Activated naive CD4-positive, alpha-beta T cell treated with anti-CD3 and anti-CD28 coated beads, Interleukin-2, amount 10 ng/mL, durations not matched to agents 7 days and 5 days (primary cell): ENCODE measurements around the gene ABCA1.
"Not testable (repeated sequence)": the region's sequence is repeated elsewhere in the genome, so short reads cannot be mapped to it uniquely, and the experiment has no call there.

ENCODE experiments used
- CTCF ChIA-PET: fragments of 350-600 bp; sonication (Branson Sonifier 250); formaldehyde crosslinking; loops from one replicate; lab custom pipeline; 2021; ENCODE audit warnings: antibody characterized with exemption; lab: Charles Lee
- DNase-seq: peaks from one replicate; pipeline ENCODE4 v3.0.0-alpha.2; 2020
- H3K27ac Mint-ChIP-seq: one replicate; pipeline ENCODE4 v1.8.0; 2021; ENCODE audit warnings: mild to moderate bottlenecking, moderate library complexity, mixed read lengths
- H3K27me3 Mint-ChIP-seq: one replicate; pipeline ENCODE4 v1.8.0; 2021; ENCODE audit warnings: mild to moderate bottlenecking, mixed read lengths
- H3K36me3 Mint-ChIP-seq: one replicate; pipeline ENCODE4 v1.8.0; 2021; ENCODE audit warnings: mixed read lengths
- H3K4me1 Mint-ChIP-seq: one replicate; pipeline ENCODE4 v1.8.0; 2021; ENCODE audit warnings: mixed read lengths
- H3K4me3 Mint-ChIP-seq: one replicate; pipeline ENCODE4 v1.8.0; 2021; ENCODE audit warnings: mild to moderate bottlenecking, moderate library complexity, mixed read lengths
- H3K9me3 Mint-ChIP-seq: one replicate; pipeline ENCODE4 v1.8.0; 2021; ENCODE audit warnings: mixed read lengths

Gene ABCA1

DNA sequence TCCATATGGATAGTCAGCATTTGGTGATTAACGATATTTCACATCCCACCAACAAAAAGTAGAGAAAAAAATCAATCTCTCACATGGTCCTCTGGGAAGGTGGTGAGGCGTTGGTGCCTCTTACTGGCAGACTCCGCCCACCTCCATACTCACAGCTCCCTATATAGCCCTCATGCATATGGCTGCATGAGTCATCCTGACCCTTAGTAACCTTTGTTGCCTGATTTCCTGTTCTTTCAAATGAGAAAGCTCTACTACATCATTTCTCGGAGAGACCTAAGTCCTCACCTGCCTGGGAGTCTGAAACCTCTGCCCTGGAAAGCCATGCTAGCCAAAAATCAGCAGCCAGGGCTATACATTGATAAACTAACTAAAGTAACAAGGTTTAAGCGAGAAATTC is 33.3 kb upstream of the ABCA1 start:
- CTCF ChIA-PET = interaction anchor here (0.8 kb wide), 1 partner anchor 29 kb away, joined by 3 read pairs; no protein-coding TSS in a partner anchor
- DNase-seq = peak; percentile 64
- Mint-ChIP-seq H3K9me3 (no peaks in the 10 kb centered on the region), H3K27me3 (no peaks in the 10 kb centered on the region), H3K36me3 (no peaks in the 10 kb centered on the region), H3K4me3 (no peak overlapping the region), H3K4me1 (peaks cover 27% of the 10 kb centered on the region), H3K27ac (no peak overlapping the region)

DNA sequence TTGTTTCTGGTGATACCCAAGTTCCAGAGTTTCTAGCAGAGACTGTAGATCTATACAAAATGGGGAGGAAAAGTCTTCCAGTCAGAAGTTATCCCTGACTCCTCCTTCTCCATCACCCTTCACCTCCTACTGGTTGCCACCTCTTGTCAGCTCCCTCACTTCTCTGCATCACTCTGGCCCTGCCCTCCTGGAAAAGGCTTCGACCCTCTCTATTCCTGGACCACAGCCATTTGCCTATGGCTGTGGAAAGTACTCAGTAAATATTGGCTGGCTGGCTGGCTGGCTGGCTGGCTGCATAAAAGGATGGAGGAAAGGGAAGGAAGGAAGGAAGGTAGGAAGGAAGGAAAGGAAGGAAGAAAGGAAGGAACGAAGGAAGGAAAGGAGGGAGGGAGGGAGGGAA is 32.7 kb upstream of the ABCA1 start:
- CTCF ChIA-PET = no interaction called here
- Mint-ChIP-seq H3K4me1 (peaks cover 27% of the 10 kb centered on the region), H3K36me3 (no peaks in the 10 kb centered on the region), H3K4me3 (no peak overlapping the region), H3K9me3 (no peaks in the 10 kb centered on the region), H3K27ac (no peak overlapping the region), H3K27me3 (no peaks in the 10 kb centered on the region)
- no peak for DNase-seq

DNA sequence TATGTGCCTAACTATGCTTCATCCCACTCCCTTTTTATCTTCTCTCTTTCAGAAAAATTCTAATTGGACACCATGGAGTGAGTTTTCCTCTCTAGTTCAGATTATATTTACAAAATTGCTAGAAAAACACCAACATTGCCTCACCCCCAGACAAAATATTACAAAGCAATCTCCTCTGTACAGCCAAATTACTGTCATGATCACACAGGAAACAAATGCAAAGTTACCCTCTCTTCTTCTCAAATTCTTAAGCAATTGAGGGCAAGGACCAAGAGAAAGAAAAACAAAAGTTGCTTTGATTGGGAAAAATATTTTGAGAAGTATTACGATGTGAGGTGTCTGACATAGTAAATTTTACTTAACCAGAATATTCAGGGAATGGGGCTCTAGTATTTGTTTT is 30.8 kb upstream of the ABCA1 start:
- Mint-ChIP-seq H3K9me3 (no peaks in the 10 kb centered on the region), H3K36me3 (no peaks in the 10 kb centered on the region), H3K27ac (no peak overlapping the region), H3K4me1 (peaks cover 27% of the 10 kb centered on the region), H3K27me3 (no peaks in the 10 kb centered on the region), H3K4me3 (no peak overlapping the region)
- no peak for DNase-seq
- CTCF ChIA-PET = no interaction called here

- H3K4me3 Mint-ChIP-seq, DNase-seq, H3K9me3 Mint-ChIP-seq, H3K27me3 Mint-ChIP-seq, CTCF ChIA-PET, H3K36me3 Mint-ChIP-seq, H3K27ac Mint-ChIP-seq: not testable (repeated sequence)
- H3K4me1 Mint-ChIP-seq = peaks cover 27% of the 10 kb centered on the region
Observed at GRCh38 chr9:104958006-104958405, 30.1 kb upstream of the ABCA1 start.

DNA sequence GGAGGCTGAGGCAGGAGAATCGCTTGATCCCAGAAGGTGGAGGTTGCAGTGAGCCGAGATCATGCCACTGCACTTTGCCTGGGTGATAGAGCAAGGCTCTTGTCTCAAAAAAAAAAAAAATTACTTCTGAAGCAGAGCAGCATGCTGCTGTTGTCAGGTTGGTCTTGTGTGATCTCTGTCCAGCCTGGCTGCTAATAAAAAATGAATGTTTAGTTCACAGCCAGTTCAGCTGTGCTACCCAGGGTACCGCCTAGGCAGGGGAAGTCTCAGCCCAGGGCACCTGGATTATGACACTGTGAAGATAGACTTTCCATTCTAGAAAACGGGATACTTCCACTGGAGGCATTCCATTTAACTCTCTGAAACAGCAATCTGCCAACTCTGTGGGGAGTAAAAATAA is 23.5 kb upstream of the ABCA1 start:
- DNase-seq = no peak
- H3K4me1 Mint-ChIP-seq = no peaks in the 10 kb centered on the region
- CTCF ChIA-PET = no interaction called here
- H3K4me3 Mint-ChIP-seq = no peak overlapping the region
- no peaks in the 10 kb centered on the region for H3K27me3 Mint-ChIP-seq
- H3K27ac Mint-ChIP-seq = no peak overlapping the region
- no peaks in the 10 kb centered on the region for H3K9me3 Mint-ChIP-seq
- no peaks in the 10 kb centered on the region for H3K36me3 Mint-ChIP-seq

DNA sequence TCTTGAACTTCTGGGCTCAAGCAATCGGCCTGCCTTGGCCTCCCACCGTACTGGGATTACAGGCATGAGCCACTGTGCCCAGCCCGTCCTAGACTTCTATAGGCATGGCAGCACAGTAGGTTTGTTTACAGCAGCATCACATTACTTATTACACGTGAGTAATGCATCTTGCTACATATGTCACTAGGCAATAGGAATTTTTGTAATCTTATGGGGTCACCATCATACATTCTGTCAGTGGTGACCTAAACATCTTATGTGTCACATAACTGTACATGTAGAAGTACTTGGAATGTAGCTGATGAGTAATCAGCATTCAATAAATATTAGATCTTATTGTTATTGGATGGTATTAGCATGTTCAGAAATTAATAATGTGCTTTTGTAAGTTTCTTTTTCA is 22.9 kb upstream of the ABCA1 start:
- DNase-seq = no peak
- H3K36me3 Mint-ChIP-seq = no peaks in the 10 kb centered on the region
- CTCF ChIA-PET = no interaction called here
- no peaks in the 10 kb centered on the region for H3K4me1 Mint-ChIP-seq
- H3K9me3 Mint-ChIP-seq = no peaks in the 10 kb centered on the region
- no peak overlapping the region for H3K27ac Mint-ChIP-seq
- H3K4me3 Mint-ChIP-seq = no peak overlapping the region
- H3K27me3 Mint-ChIP-seq = no peaks in the 10 kb centered on the region

- H3K27ac Mint-ChIP-seq = no peak overlapping the region
- no peaks in the 10 kb centered on the region for H3K9me3 Mint-ChIP-seq
- CTCF ChIA-PET = no interaction called here
- no peaks in the 10 kb centered on the region for H3K4me1 Mint-ChIP-seq
- H3K36me3 Mint-ChIP-seq = no peaks in the 10 kb centered on the region
- no peaks in the 10 kb centered on the region for H3K27me3 Mint-ChIP-seq
- DNase-seq = no peak
- H3K4me3 Mint-ChIP-seq = no peak overlapping the region
Observed at GRCh38 chr9:104948277-104948676, 20.3 kb upstream of the ABCA1 start.

DNA sequence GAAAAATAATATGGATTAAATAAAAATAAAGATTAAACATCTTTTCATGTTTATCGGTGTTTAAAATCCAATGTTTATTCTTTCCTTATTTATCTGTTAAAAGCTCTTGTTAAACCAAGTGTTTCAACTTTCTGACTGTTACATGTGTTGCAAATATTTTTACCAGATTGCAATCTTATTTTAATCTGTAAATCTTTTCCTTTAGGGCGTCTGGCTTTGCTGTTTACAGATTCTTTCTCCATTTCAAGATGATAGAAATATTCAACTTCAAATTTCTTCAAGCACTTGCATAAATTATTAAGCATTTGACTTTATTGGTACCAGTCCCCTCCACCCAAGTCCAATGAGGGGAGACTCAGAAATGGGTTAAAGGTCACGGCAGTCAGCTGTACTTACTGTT is 16.9 kb upstream of the ABCA1 start:
- CTCF ChIA-PET = interaction anchor here (1.2 kb wide), 1 partner anchor 81 kb away, joined by 3 read pairs; no protein-coding TSS in a partner anchor
- no peak overlapping the region for H3K27ac Mint-ChIP-seq
- no peaks in the 10 kb centered on the region for H3K36me3 Mint-ChIP-seq
- no peaks in the 10 kb centered on the region for H3K9me3 Mint-ChIP-seq
- no peak for DNase-seq
- no peak overlapping the region for H3K4me3 Mint-ChIP-seq
- H3K4me1 Mint-ChIP-seq = peaks cover 9% of the 10 kb centered on the region
- H3K27me3 Mint-ChIP-seq = no peaks in the 10 kb centered on the region

GRCh38 chr9:104944356-104944755 is 16.4 kb upstream of the ABCA1 start:
- DNase-seq = no peak
- Mint-ChIP-seq H3K4me3 (no peak overlapping the region), H3K9me3 (no peaks in the 10 kb centered on the region), H3K27me3 (no peaks in the 10 kb centered on the region), H3K4me1 (peaks cover 9% of the 10 kb centered on the region), H3K36me3 (no peaks in the 10 kb centered on the region), H3K27ac (no peak overlapping the region)
- CTCF ChIA-PET = interaction anchor here (1.2 kb wide), 1 partner anchor 80 kb away, joined by 3 read pairs; no protein-coding TSS in a partner anchor

DNA sequence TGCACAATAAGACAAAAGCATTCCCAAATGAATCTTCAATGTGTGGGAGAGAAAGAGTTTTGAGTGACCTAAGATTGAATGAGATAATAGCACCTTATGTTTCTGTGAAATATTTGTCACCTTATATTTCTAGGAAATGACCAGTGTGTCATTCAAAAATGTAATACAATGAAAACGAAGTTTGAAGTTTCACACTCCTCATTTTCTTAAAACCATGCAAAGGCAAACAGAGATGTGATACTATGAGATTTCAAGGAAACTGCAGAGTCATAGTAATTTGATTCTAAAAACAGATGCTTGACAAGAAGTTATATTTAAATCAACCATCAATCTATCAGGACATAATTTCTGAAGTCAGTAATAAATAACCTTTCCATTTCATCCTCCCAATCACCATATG is 13.6 kb upstream of the ABCA1 start:
- DNase-seq = no peak
- CTCF ChIA-PET = no interaction called here
- H3K27ac Mint-ChIP-seq = no peak overlapping the region
- H3K4me3 Mint-ChIP-seq = no peak overlapping the region
- peaks cover 9% of the 10 kb centered on the region for H3K4me1 Mint-ChIP-seq
- no peaks in the 10 kb centered on the region for H3K9me3 Mint-ChIP-seq
- no peaks in the 10 kb centered on the region for H3K36me3 Mint-ChIP-seq
- H3K27me3 Mint-ChIP-seq = no peaks in the 10 kb centered on the region

DNA sequence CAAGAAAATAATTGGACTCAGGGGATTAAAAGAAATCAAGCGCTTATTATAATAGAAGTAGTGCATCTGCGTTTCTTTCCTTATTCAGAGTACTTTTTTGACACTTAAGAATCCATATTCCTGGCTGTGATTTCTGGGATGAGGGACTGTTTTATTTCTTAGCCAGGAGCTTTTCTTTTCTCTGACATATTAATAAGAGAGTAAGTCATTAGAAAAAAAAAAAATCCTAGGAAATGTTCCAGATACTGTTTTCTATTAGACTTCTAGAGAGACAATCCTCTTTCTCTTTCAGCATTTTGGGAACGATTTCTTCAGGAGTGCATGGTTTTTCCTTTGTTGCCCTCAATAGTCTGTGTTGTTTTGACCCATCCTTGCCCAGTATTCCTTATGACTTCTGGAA is 8.3 kb upstream of the ABCA1 start:
- no peaks in the 10 kb centered on the region for H3K36me3 Mint-ChIP-seq
- no peaks in the 10 kb centered on the region for H3K9me3 Mint-ChIP-seq
- CTCF ChIA-PET = no interaction called here
- no peak overlapping the region for H3K4me3 Mint-ChIP-seq
- no peak overlapping the region for H3K27ac Mint-ChIP-seq
- H3K27me3 Mint-ChIP-seq = no peaks in the 10 kb centered on the region
- DNase-seq = no peak
- H3K4me1 Mint-ChIP-seq = peaks cover 3% of the 10 kb centered on the region

DNA sequence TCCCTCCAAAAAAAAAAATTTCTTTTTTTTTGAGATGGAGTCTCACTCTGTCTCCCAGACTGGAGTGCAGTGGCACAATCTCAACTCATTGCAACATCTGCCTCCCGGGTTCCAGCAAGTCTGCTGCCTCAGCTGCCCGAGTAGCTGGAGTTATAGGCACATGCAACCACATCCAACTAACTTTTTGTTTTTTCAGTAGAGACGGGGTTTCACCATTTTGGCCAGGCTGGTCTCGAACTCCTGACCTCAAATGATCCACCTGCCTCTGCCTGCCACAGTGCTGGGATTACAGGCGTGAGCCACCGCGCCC is 7.5 kb upstream of the ABCA1 start:
- DNase-seq, H3K27ac Mint-ChIP-seq, H3K9me3 Mint-ChIP-seq, CTCF ChIA-PET, H3K4me1 Mint-ChIP-seq, H3K27me3 Mint-ChIP-seq, H3K36me3 Mint-ChIP-seq, H3K4me3 Mint-ChIP-seq: not testable (repeated sequence)

DNA sequence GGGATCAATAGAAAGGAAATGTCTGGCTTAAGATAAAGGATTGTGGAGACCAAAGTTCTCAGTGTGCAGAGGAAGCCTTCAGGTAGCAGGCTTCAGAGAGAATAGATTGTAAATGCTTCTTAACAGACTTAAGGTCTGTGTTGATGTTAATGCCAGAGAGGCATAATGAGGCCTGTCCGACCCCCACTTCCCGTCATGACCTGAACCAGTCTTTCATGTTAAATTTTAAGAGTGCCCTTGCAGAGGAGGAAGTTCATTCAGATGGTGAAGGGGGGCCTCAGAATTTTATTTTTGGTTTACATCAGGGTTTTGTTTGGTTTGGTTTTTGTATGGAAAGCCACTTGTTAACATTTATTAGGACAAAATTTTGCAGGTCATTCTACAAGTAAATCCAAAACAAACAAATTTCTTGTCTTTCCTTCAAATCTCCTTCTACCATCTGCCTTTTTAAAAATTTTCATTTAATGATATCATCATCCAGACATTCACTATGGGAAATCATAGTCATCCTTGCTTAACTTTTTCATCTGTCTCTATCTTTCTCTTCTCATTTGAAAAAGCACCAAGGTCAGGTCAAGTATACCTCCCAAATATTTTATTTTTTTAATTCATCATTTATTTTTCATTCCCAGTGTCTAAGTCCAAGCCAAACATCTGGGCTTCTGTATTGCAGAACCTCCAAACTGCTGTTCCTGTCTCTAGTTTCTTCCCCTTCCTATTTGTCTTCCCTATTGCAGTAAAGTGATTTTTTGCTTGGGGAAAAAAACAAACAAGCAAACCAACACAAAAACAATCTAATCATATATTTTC is 6.9 kb upstream of the ABCA1 start:
- no peak for DNase-seq
- no peaks in the 10 kb centered on the region for H3K36me3 Mint-ChIP-seq
- no peaks in the 10 kb centered on the region for H3K4me1 Mint-ChIP-seq
- H3K9me3 Mint-ChIP-seq = no peaks in the 10 kb centered on the region
- no peak overlapping the region for H3K4me3 Mint-ChIP-seq
- H3K27ac Mint-ChIP-seq = no peak overlapping the region
- CTCF ChIA-PET = no interaction called here
- H3K27me3 Mint-ChIP-seq = peaks cover 11% of the 10 kb centered on the region

DNA sequence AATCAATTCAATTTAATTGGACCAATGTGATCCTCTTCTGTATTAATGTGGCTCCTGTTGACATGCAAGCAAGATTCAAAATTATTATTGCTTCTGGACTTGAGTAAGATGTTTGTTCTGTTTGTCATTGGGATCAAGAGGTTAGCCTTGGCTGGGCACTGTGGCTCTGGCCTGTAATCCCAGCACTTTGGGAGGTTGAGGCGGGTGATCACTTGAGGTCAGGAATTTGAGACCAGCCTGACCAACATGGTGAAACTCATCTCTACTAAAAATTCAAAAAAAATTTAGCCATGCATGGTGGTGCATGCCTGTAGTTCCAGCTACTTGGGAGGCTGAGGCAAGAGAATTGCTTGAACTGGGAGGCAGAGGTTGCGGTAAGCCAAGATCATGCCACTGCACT is 5.1 kb upstream of the ABCA1 start:
- not testable (repeated sequence) for H3K9me3 Mint-ChIP-seq, H3K4me1 Mint-ChIP-seq, H3K27ac Mint-ChIP-seq, DNase-seq, H3K4me3 Mint-ChIP-seq, H3K36me3 Mint-ChIP-seq
- peaks cover 27% of the 10 kb centered on the region for H3K27me3 Mint-ChIP-seq
- CTCF ChIA-PET = interaction anchor here (0.7 kb wide), 1 partner anchor 35 kb away, joined by 3 read pairs; no protein-coding TSS in a partner anchor

GRCh38 chr9:104931256-104931655 is 3.3 kb upstream of the ABCA1 start:
- Mint-ChIP-seq H3K9me3 (no peaks in the 10 kb centered on the region), H3K27ac (no peak overlapping the region), H3K4me3 (no peak overlapping the region), H3K4me1 (peaks cover 20% of the 10 kb centered on the region), H3K27me3 (peaks cover 45% of the 10 kb centered on the region), H3K36me3 (no peaks in the 10 kb centered on the region)
- DNase-seq = no peak
- CTCF ChIA-PET = interaction anchor here (1.1 kb wide), 1 partner anchor 30 kb away, joined by 3 read pairs; no protein-coding TSS in a partner anchor
